ENCODE measurements around the gene IDS.
"Not testable (repeated sequence)": the region's sequence is repeated elsewhere in the genome, so short reads cannot be mapped to it uniquely, and the experiment has no call there.

Gene IDS

GRCh38 chrX:149504915-149505651, at the start of gene IDS:
TSS of gene IDS (minus strand) at chrX:149505306. CDS start at chrX:149505137, 169 bp downstream.
- TF ChIP-seq, protein P1, sequence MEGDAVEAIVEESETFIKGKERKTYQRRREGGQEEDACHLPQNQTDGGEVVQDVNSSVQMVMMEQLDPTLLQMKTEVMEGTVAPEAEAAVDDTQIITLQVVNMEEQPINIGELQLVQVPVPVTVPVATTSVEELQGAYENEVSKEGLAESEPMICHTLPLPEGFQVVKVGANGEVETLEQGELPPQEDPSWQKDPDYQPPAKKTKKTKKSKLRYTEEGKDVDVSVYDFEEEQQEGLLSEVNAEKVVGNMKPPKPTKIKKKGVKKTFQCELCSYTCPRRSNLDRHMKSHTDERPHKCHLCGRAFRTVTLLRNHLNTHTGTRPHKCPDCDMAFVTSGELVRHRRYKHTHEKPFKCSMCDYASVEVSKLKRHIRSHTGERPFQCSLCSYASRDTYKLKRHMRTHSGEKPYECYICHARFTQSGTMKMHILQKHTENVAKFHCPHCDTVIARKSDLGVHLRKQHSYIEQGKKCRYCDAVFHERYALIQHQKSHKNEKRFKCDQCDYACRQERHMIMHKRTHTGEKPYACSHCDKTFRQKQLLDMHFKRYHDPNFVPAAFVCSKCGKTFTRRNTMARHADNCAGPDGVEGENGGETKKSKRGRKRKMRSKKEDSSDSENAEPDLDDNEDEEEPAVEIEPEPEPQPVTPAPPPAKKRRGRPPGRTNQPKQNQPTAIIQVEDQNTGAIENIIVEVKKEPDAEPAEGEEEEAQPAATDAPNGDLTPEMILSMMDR (IDR thresholded peaks at IDR 0.05; ENCODE audit: low read depth, low read length): no peak
- H3K4me3 ChIP-seq (ENCODE audit: low read depth, low read length): peak within 1 kb of the TSS; percentile 63
- DNase-seq (ENCODE audit: low read depth, low spot score): peak; percentile 86
- in situ Hi-C loops (cut with HindIII; ENCODE audit: low sequenced_read_pairs): no loop called here

DNA sequence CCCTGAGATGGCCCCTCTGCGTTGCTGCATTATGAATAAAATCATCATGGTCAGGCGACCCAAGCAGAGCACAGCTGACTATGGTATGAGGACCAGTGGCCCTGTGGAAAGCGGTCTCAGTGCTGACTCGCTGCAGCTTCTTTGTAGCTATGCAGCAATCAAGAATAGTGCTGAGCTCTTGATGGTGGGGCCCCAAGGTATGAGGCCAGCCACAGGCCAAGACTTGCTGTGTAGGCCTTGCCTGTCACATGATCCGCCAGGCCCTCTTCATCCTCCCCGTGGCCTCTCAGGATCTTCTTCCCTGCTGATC, 46.8 kb upstream of the IDS start:
- in situ Hi-C loops (cut with HindIII; ENCODE audit: low sequenced_read_pairs); H3K4me3 ChIP-seq (ENCODE audit: low read depth, low read length); DNase-seq (ENCODE audit: low read depth, low spot score): not testable (repeated sequence)

DNA sequence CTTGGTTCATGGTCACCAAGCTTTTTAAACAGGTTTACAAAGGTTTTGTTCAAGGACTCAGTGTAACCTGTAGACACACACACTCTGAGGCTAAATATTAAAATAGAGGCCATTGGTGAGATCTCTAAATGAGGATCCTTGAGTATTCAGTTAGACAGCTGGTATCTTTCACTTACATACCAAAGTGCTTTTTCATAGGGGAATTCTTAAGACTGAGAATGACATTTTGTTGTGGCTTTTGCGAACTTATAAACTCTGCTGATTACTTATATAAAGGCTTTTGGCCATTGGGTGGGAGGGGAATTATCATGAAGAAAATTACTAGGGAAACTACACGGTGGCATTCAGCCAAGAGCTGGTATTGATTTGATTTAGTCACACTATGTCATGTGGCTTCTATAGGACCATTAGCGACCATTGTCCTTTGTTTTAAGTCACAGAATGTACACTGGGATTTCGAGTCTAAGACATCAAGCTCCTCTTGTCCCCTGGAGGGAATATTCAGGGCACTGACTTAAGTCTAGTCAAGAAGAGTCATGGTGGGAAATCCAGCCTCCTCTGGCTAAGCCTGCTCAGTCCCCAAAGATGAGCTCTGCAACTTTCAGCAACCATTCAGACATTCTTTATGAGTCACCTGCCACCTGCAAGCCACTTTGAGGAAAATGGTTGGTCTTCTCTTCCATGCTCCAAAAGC, 46.3 kb upstream of the IDS start:
- in situ Hi-C loops (cut with HindIII; ENCODE audit: low sequenced_read_pairs); H3K4me3 ChIP-seq (ENCODE audit: low read depth, low read length); DNase-seq (ENCODE audit: low read depth, low spot score): not testable (repeated sequence)

GRCh38 chrX:149550454-149550853, 45.3 kb upstream of the IDS start:
- in situ Hi-C loops (cut with HindIII; ENCODE audit: low sequenced_read_pairs); H3K4me3 ChIP-seq (ENCODE audit: low read depth, low read length); DNase-seq (ENCODE audit: low read depth, low spot score): not testable (repeated sequence)

- H3K4me3 ChIP-seq (ENCODE audit: low read depth, low read length); in situ Hi-C loops (cut with HindIII; ENCODE audit: low sequenced_read_pairs); DNase-seq (ENCODE audit: low read depth, low spot score): not testable (repeated sequence)
These were observed 44.6 kb upstream of the IDS start, which contains the start of gene HSFX3 for GRCh38 chrX:149549701-149550100. TSS of gene HSFX3 (minus strand) at chrX:149549924. CDS start at chrX:149549852, 72 bp downstream.

DNA sequence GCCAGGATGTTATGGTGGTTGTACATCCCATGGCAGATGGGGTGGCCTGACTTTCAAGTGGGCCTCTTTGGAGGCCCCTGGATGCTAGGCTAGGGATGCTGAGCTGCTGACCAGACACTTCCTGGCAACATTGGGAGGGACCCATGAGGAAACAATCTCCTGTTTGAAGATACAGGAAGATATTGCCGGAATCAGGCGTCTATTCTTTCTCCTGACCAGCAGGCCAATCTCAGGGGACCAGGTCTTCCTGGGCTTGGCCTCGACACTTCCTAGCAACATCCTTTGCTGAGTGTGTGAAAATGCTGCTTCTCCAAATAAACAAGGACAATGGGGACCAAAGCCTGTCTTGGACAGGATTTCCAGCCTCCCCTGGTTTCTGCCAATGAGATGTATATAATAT, 42.7 kb upstream of the IDS start:
- DNase-seq (ENCODE audit: low read depth, low spot score); in situ Hi-C loops (cut with HindIII; ENCODE audit: low sequenced_read_pairs); H3K4me3 ChIP-seq (ENCODE audit: low read depth, low read length): not testable (repeated sequence)

DNA sequence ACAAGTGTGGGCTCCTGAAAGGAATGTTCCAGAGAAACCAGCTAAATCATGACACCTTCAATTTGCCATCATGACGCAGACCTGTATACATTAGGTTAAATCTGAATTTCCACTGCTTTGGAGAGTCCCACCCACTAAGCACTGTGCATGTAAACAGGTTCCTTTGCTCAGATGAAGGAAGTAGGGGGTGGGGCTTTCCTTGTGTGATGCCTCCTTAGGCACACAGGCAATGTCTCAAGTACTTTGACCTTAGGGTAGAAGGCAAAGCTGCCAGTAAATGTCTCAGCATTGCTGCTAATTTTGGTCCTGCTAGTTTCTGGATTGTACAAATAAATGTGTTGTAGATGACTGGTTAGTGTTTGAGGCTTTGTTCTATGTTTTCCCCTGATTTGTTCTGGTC, 41.9 kb upstream of the IDS start:
- in situ Hi-C loops (cut with HindIII; ENCODE audit: low sequenced_read_pairs); DNase-seq (ENCODE audit: low read depth, low spot score); H3K4me3 ChIP-seq (ENCODE audit: low read depth, low read length): not testable (repeated sequence)

DNA sequence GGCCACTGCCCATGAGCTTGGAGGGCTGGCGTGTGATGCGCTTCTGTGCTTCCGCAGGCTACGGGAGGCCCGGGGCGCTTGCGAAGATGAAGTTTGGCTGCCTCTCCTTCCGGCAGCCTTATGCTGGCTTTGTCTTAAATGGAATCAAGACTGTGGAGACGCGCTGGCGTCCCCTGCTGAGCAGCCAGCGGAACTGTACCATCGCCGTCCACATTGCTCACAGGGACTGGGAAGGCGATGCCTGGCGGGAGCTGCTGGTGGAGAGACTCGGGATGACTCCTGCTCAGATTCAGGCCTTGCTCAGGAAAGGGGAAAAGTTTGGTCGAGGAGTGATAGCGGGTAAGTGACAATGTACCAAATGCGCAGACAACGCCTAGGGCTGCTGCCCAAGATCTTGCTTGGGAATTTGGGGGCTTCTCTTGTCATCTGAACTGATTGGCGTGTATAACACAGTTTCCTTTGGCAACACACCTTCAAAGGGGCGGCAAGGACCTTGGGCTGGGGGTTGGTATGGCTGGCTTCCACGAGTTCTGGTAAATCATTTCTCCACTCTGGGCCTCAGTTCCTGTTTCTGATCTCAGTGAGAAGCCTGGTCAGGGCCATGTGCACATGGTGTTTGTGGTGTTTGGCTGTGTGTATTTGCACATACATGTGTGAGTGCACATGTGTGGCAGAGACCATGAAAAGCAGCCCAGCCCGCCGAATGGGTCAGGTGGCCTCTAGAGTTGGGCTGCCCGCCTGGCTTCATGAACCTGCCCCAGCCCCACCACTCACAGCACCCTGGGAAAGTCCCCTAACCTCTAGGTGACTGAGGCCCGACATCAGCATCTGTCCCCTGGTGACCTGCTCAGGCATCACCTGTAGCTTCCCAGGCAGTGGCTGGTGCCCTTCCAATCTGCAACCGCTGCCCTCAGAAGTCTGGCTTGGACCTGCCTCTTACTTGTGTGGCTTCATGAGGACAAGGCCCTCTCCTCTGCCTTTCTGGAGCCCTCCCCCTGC, 40.7 kb upstream of the IDS start:
- in situ Hi-C loops (cut with HindIII; ENCODE audit: low sequenced_read_pairs); H3K4me3 ChIP-seq (ENCODE audit: low read depth, low read length); DNase-seq (ENCODE audit: low read depth, low spot score): not testable (repeated sequence)
- TF ChIP-seq, protein P1 (IDR thresholded peaks at IDR 0.05; ENCODE audit: low read depth, low read length): peak; percentile 3

DNA sequence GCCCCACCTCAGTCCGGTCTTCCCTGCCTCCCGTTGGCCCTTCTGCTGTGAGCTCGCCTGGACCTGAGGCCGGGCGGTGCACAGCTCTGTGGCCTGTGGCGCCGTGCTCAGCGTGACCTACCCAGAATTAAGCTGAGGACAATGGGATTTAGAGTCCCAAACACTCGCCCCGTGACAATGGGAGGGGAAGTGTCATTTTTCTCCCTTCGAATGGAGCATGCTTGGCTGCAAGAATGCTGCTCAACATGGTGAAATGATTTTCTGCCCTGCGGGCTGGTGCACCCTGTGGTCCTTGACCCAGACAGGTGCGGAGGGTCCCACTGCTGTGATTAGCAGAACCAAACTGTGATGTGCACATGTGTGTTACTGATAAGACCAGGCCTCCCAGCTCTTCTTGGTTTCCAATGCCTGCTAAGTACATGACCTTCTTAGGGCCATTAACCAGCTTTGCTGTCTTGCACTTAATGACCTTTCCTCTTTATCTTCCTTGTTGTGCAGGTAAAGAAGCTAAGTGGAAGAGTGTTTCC, 36.5 kb upstream of the IDS start:
- in situ Hi-C loops (cut with HindIII; ENCODE audit: low sequenced_read_pairs): no loop called here
- DNase-seq (ENCODE audit: low read depth, low spot score): no peak
- peak overlapping the region; percentile 73 for H3K4me3 ChIP-seq (ENCODE audit: low read depth, low read length)
- TF ChIP-seq, protein P1 (IDR thresholded peaks at IDR 0.05; ENCODE audit: low read depth, low read length): no peak

All from astrocyte of the spinal cord (primary cell).